Loucy (cell line): ENCODE measurements around the gene FJX1.

ENCODE experiments used
- CTCF ChIP-seq: fragments of 200-600 bp; sonication (generic); conservative IDR thresholded peaks from 2 replicates; pipeline ENCODE4 v1.5.1; 2014; ENCODE audit warnings: mild to moderate bottlenecking, antibody characterized with exemption, low read length
- EZH2phosphoT487 ChIP-seq: fragments of 200-600 bp; IDR thresholded peaks from 2 replicates; pipeline ENCODE4 v1.6.1; 2018; ENCODE audit warnings: antibody characterized with exemption, mild to moderate bottlenecking, moderate library complexity, borderline replicate concordance

- TF ChIP-seq CTCF: no peak
- TF ChIP-seq EZH2phosphoT487: no peak
Measured at GRCh38 chr11:35584321-35584720, 33.9 kb upstream of the FJX1 start.
